PC-9 (cell line): Measurements from ENCODE around the gene DPPA3. TPM values are rescaled to one million over a fixed set of nuclear protein-coding genes. Genes with fewer than 3 reads are reported as not detected.
A peak's percentile ranks its signal among the peaks of the same experiment; 100 is the strongest.
"Not testable (repeated sequence)": the region's sequence is repeated elsewhere in the genome, so short reads cannot be mapped to it uniquely, and the experiment has no call there.

ENCODE experiments used
- BruUV-seq: library from RNA; stranded (reverse); fragments of 400-500 nt; replicated peaks from 2 replicates; lab custom pipeline; 2021; lab: Mats Ljungman, UMichigan
- CTCF ChIA-PET: fragments of 300-600 bp; sonication (Branson Sonifier 250); formaldehyde crosslinking; loops from one replicate; lab custom pipeline; 2022; ENCODE audit warnings: antibody characterized with exemption; lab: Charles Lee
- POLR2A ChIA-PET: fragments of 300-600 bp; sonication (Branson Sonifier 250); formaldehyde crosslinking; loops from one replicate; lab custom pipeline; 2022; ENCODE audit warnings: antibody characterized with exemption; ENCODE audit not compliant: unreplicated experiment; lab: Charles Lee
- DNase-seq, 2 experiments: peaks; one replicate each; pipeline versions ENCODE4 v3.0.0 to v3.0.0-alpha.2; 2015 to 2022; ENCODE audit warnings: mixed read lengths in 1 of 2
- H2AFZ ChIP-seq: fragments of 200-600 bp; sonication (generic); 2 replicates; pipeline ENCODE4 v1.8.1; 2017; ENCODE audit warnings: antibody characterized with exemption
- H3F3A ChIP-seq: fragments of 200-600 bp; sonication (generic); 2 replicates; pipeline ENCODE4 v1.8.1; 2017; ENCODE audit warnings: antibody characterized with exemption, mild to moderate bottlenecking, low read depth; ENCODE audit not compliant: insufficient read depth
- H3K27ac ChIP-seq: fragments of 200-600 bp; sonication (generic); 2 replicates; pipeline ENCODE4 v1.6.1; 2016; ENCODE audit warnings: mixed run types
- H3K27me3 ChIP-seq: fragments of 200-600 bp; sonication (generic); 2 replicates; pipeline ENCODE4 v1.6.1; 2016; ENCODE audit warnings: low read depth, mixed run types; ENCODE audit not compliant: insufficient read depth
- H3K36me3 ChIP-seq: fragments of 200-600 bp; sonication (generic); 2 replicates; pipeline ENCODE4 v1.6.1; 2016; ENCODE audit warnings: low read depth, mixed run types
- H3K4me1 ChIP-seq: fragments of 200-600 bp; sonication (generic); replicated peaks from 2 replicates; pipeline ENCODE4 v1.6.1; 2016; ENCODE audit warnings: mixed run types; ENCODE audit not compliant: insufficient read depth
- H3K4me2 ChIP-seq: fragments of 200-600 bp; sonication (generic); 2 replicates; pipeline ENCODE4 v1.6.1; 2017; ENCODE audit warnings: mixed run types
- H3K4me3 ChIP-seq: fragments of 200-600 bp; sonication (generic); 2 replicates; pipeline ENCODE4 v1.6.1; 2016; ENCODE audit warnings: mixed run types
- H3K79me2 ChIP-seq: fragments of 200-600 bp; sonication (generic); 2 replicates; pipeline ENCODE4 v1.6.1; 2017; ENCODE audit warnings: low read depth, mixed run types
- H3K9me2 ChIP-seq: fragments of 200-600 bp; sonication (generic); 2 replicates; pipeline ENCODE4 v1.8.1; 2017; ENCODE audit warnings: mild to moderate bottlenecking; ENCODE audit not compliant: insufficient read depth
- H3K9me3 ChIP-seq: fragments of 200-600 bp; sonication (generic); 2 replicates; pipeline ENCODE4 v1.8.1; 2016; ENCODE audit warnings: low read depth; ENCODE audit not compliant: insufficient read depth
- H4K20me1 ChIP-seq: fragments of 200-600 bp; sonication (generic); 2 replicates; pipeline ENCODE4 v1.8.1; 2017; ENCODE audit not compliant: insufficient read depth
- EZH2 ChIP-seq: fragments of 200-600 bp; sonication (generic); IDR thresholded peaks from 2 replicates; pipeline ENCODE4 v1.8.0; 2017; ENCODE audit warnings: antibody characterized with exemption, low read depth
- intact Hi-C: fragments of 100-400 bp; cut with micrococcal nuclease; formaldehyde crosslinking; loops from one replicate; pipeline ENCODE4 v1.10.0; 2022; ENCODE audit not compliant: unreplicated experiment
- total RNA-seq: library from RNA; stranded (reverse); gene quantifications from 2 replicates; pipeline ENCODE4 v1.2.3, GENCODE V29; 2021
- TF ChIP-seq, protein P1 (sequence below): fragments of 200-600 bp; sonication (generic); conservative IDR thresholded peaks from 2 replicates; pipeline ENCODE4 v1.6.1; 2017; ENCODE audit warnings: mixed run types, antibody characterized with exemption, mild to moderate bottlenecking, moderate library complexity

DPPA3 gene
- total RNA-seq, 1 experiment from 2014 or later, result not detected

DNA sequence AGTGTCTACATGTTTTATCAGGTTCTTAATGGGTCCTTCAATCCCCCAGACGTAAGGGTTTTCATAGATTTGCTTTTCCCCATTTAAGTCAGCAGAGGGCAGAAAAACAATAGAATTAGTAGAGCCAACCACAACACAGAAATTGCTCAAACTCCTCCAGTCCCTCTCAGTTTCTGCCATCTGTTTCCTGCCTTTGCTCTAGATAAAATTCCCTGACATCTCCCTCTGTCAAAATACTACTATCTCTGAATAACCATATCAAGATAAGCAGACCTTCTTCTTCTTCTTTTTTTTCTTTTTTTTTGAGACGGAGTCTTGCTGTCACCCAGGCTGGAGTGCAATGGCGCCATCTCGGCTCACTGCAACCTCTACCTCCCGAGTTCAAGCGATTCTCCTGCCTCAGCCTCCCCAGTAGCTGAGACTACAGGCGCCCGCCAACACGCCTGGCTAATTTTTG lies 33.8 kb upstream of the DPPA3 start:
- POLR2A ChIA-PET, H3K27me3 ChIP-seq, BruUV-seq, H3K4me1 ChIP-seq, H3K9me2 ChIP-seq, H3F3A ChIP-seq, H4K20me1 ChIP-seq, DNase-seq, H3K4me3 ChIP-seq, H2AFZ ChIP-seq, H3K4me2 ChIP-seq, H3K79me2 ChIP-seq, H3K36me3 ChIP-seq, H3K9me3 ChIP-seq, H3K27ac ChIP-seq: not testable (repeated sequence)
- CTCF ChIA-PET, result interaction anchor here (0.6 kb wide), 1 partner anchor 316 kb away, joined by 3 read pairs; no protein-coding TSS in a partner anchor
- intact Hi-C loops, result loop anchor here (1.0 to 5.0 kb wide), 2 partner anchors 130 to 315 kb away; no protein-coding TSS in a partner anchor
- TF ChIP-seq, protein P1, sequence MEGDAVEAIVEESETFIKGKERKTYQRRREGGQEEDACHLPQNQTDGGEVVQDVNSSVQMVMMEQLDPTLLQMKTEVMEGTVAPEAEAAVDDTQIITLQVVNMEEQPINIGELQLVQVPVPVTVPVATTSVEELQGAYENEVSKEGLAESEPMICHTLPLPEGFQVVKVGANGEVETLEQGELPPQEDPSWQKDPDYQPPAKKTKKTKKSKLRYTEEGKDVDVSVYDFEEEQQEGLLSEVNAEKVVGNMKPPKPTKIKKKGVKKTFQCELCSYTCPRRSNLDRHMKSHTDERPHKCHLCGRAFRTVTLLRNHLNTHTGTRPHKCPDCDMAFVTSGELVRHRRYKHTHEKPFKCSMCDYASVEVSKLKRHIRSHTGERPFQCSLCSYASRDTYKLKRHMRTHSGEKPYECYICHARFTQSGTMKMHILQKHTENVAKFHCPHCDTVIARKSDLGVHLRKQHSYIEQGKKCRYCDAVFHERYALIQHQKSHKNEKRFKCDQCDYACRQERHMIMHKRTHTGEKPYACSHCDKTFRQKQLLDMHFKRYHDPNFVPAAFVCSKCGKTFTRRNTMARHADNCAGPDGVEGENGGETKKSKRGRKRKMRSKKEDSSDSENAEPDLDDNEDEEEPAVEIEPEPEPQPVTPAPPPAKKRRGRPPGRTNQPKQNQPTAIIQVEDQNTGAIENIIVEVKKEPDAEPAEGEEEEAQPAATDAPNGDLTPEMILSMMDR, result peak; percentile 61; the same call in 1 of the 2 replicates

DNA sequence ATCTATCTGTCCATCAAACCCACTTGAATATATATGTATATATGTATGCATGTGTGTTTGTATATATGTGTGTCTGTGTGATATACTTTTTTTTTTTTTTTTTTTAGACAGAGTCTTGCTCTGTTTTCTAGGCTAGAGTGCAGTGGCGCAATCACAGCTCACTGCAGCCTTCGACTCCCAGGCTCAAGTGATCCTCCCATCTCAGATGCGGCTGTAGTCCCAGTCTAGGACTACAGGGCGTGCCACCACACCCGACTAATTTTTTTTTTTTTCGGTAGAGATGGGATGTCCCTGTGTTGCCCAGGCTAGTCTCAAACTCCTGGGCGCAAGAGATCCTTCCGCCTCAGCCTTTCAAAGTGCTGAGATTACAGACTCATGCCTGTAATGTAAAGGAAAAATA lies 32.5 kb upstream of the DPPA3 start:
- Histone ChIP-seq H4K20me1 (no peaks in the 10 kb centered on the region), H3F3A (no peaks in the 10 kb centered on the region), H3K79me2 (no peaks in the 10 kb centered on the region), H3K4me3 (no peak overlapping the region), H3K36me3 (no peaks in the 10 kb centered on the region), H3K4me1 (no peaks in the 10 kb centered on the region), H3K27ac (no peak overlapping the region), H2AFZ (no peak overlapping the region), H3K27me3 (no peaks in the 10 kb centered on the region), H3K9me3 (no peaks in the 10 kb centered on the region), H3K4me2 (no peak overlapping the region), H3K9me2 (no peaks in the 10 kb centered on the region)
- ChIA-PET CTCF (interaction anchor here (0.5 to 0.7 kb wide), 2 partner anchors 123 to 229 kb away, joined by 4 to 8 read pairs; no protein-coding TSS in a partner anchor), POLR2A (interaction anchor here (0.5 to 0.6 kb wide), 2 partner anchors 398 to 421 kb away, joined by 4 to 5 read pairs; no protein-coding TSS in a partner anchor)
- DNase-seq, result no peak
- BruUV-seq, result no TSS peak
- TF ChIP-seq, protein P1, result no peak
- TF ChIP-seq EZH2, result no peak
- intact Hi-C loops, result loop anchor here (5.0 kb wide), 1 partner anchor 314 kb away; no protein-coding TSS in a partner anchor

DNA sequence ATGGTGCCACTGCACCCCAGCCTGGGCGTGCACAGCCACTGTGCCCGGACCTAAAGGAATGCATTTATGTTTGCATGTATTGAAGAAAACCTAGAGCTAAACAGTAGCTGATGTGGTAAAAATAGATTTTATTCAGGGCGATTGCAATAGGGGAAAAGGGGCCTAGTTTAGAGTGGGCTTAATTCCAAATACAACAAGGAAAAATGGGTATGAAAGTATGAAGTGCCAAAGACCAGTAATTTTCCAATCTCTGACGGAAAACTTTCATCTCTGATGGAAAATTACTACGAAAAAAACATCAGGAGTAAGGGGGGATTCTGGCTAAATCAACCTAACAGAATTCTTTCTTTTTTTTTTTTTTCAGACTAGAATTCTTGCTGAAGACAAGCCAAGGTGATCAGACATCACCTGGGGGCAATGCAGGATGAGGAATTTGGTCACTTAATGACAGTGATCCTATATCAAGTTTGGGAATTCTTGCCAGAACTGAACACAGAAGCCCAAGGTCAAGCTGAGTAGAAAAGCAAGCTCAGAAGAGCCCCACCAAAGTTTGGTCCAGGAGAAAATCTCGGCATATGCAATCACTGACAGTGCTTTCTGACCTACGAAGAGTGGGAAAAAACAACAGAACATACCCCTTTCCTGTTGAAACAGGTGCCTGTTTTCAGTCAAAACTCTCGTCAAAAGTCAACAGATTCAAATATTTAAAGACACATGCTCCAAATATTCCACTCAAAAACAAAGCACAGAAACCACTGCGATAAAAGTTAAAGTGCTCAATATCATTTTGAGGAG lies 31.8 kb upstream of the DPPA3 start:
- no peak overlapping the region for H3K4me2 ChIP-seq
- no peak overlapping the region for H3K4me3 ChIP-seq
- no peaks in the 10 kb centered on the region for H3K4me1 ChIP-seq
- H3K9me3 ChIP-seq, result no peaks in the 10 kb centered on the region
- no TSS peak for BruUV-seq
- ChIA-PET CTCF (interaction anchor here (0.5 kb wide), 1 partner anchor 228 kb away, joined by 8 read pairs; no protein-coding TSS in a partner anchor), POLR2A (interaction anchor here (0.5 to 0.6 kb wide), 2 partner anchors 398 to 421 kb away, joined by 4 to 5 read pairs; no protein-coding TSS in a partner anchor)
- H3K27me3 ChIP-seq, result no peaks in the 10 kb centered on the region
- no peaks in the 10 kb centered on the region for H3K36me3 ChIP-seq
- DNase-seq, result no peak
- 0 out of 2 replicates have a peak overlapping the region, but pooled peaks have one; percentile 36 for H2AFZ ChIP-seq
- no peaks in the 10 kb centered on the region for H3F3A ChIP-seq
- intact Hi-C loops, result loop anchor here (5.0 kb wide), 1 partner anchor 313 kb away; no protein-coding TSS in a partner anchor
- H3K79me2 ChIP-seq, result no peaks in the 10 kb centered on the region
- no peaks in the 10 kb centered on the region for H3K9me2 ChIP-seq
- TF ChIP-seq, protein P1, result no peak
- TF ChIP-seq EZH2, result no peak
- no peak overlapping the region for H3K27ac ChIP-seq
- no peaks in the 10 kb centered on the region for H4K20me1 ChIP-seq
